GM12878 (cell line): ENCODE measurements around the gene SHROOM3. TPM values are rescaled to one million over a fixed set of nuclear protein-coding genes. Genes with fewer than 3 reads are reported as not detected.

ENCODE experiments used
- ATAC-seq: fragments of 200-7000 bp; cut with Tn5 transposase; 3 replicates; pipeline ENCODE4 v1.9.1; 2020; ENCODE audit warnings: mild to moderate bottlenecking, moderate library complexity
- BruUV-seq: library from RNA; stranded (reverse); fragments of 400-500 nt; replicated peaks from 2 replicates; lab custom pipeline; 2021; lab: Mats Ljungman, UMichigan
- CTCF ChIA-PET: fragments of 300-600 bp; sonication (Branson Sonifier 250); formaldehyde crosslinking; extraction: SDS; loops from one replicate; lab custom pipeline; 2021; ENCODE audit warnings: inconsistent platforms; lab: Yijun Ruan, JAX
- POLR2A ChIA-PET: fragments of 350-600 bp; formaldehyde crosslinking; extraction: SDS; loops from one replicate; lab custom pipeline; 2021; ENCODE audit warnings: inconsistent platforms; lab: Charles Lee
- RAD21 ChIA-PET: fragments of 300-600 bp; sonication (Branson Sonifier 250); formaldehyde crosslinking; loops from one replicate; lab custom pipeline; 2023; ENCODE audit warnings: antibody characterized with exemption; ENCODE audit not compliant: unreplicated experiment; lab: Charles Lee
- SMC1A ChIA-PET: fragments of 300-600 bp; sonication (Branson Sonifier 250); formaldehyde crosslinking; loops from one replicate; lab custom pipeline; 2023; ENCODE audit not compliant: unreplicated experiment, uncharacterized antibody; lab: Charles Lee
- DNase-seq: peaks from one replicate; pipeline ENCODE4 v3.0.0-alpha.2; 2011; ENCODE audit warnings: low read depth, low spot score
- FAIRE-seq: peaks from 3 replicates; lab custom pipeline; 2011; peaks lifted over from hg19 to GRCh38; lab: Jason Lieb, UNC
- H2AFZ ChIP-seq: 2 replicates; pipeline ENCODE4 v1.6.0; 2011; ENCODE audit warnings: low read depth, low read length, control low read depth; ENCODE audit not compliant: control insufficient read depth
- H3K27ac ChIP-seq: 2 replicates; pipeline ENCODE4 v1.5.1; 2011; ENCODE audit warnings: control low read depth; ENCODE audit not compliant: control insufficient read depth, insufficient read depth
- H3K27me3 ChIP-seq, 2 experiments: replicated peaks in 1 of 2; 2 replicates each; pipeline versions ENCODE4 v1.6.0 to v1.6.1; 2011; ENCODE audit warnings: low read length in 1 of 2; ENCODE audit not compliant: control insufficient read depth in 2 of 2, insufficient read depth in 2 of 2
- H3K36me3 ChIP-seq, 2 experiments: 2 replicates each; pipeline ENCODE4 v1.5.1; 2011; ENCODE audit warnings: low read length in 1 of 2; ENCODE audit not compliant: control insufficient read depth in 2 of 2, insufficient read depth in 2 of 2
- H3K4me1 ChIP-seq: 2 replicates; pipeline ENCODE4 v1.6.1; 2011; ENCODE audit warnings: mild to moderate bottlenecking, low read length, moderate library complexity, mixed read lengths; ENCODE audit not compliant: control insufficient read depth, insufficient read depth
- H3K4me2 ChIP-seq: 2 replicates; pipeline ENCODE4 v1.6.0; 2011; ENCODE audit warnings: control low read depth; ENCODE audit not compliant: control insufficient read depth, insufficient read depth
- H3K4me3 ChIP-seq: fragments of 200-600 bp; sonication (generic); 2 replicates; pipeline ENCODE4 v1.5.1; 2016
- H3K79me2 ChIP-seq: 2 replicates; pipeline ENCODE4 v1.6.0; 2011; ENCODE audit warnings: low read length; ENCODE audit not compliant: control insufficient read depth, insufficient read depth
- H3K9ac ChIP-seq: 2 replicates; pipeline ENCODE4 v1.8.0; 2011; ENCODE audit warnings: low read length, control low read depth, mixed read lengths; ENCODE audit not compliant: control insufficient read depth, insufficient read depth
- H3K9me3 ChIP-seq: replicated peaks from 3 replicates; pipeline ENCODE4 v1.5.1; 2011; ENCODE audit warnings: mild to moderate bottlenecking, low read length; ENCODE audit not compliant: control insufficient read depth, insufficient read depth
- H4K20me1 ChIP-seq: 2 replicates; pipeline ENCODE4 v1.6.0; 2011; ENCODE audit not compliant: control insufficient read depth, insufficient read depth
- ESRRA ChIP-seq: IDR thresholded peaks from 2 replicates; pipeline ENCODE4 v1.6.1; 2012; ENCODE audit warnings: mild to moderate bottlenecking, low read length, improper control_type of control experiment
- FOS ChIP-seq: IDR thresholded peaks from 3 replicates; pipeline ENCODE4 v1.6.1; 2011; ENCODE audit warnings: borderline replicate concordance; ENCODE audit not compliant: insufficient read length; ENCODE audit errors: extremely low read depth
- HDGF ChIP-seq: fragments of 450-650 bp; IDR thresholded peaks from 2 replicates; pipeline ENCODE4 v1.6.1; 2016; ENCODE audit warnings: antibody characterized with exemption
- HSF1 ChIP-seq: fragments of 150-350 bp; IDR thresholded peaks from 2 replicates; pipeline ENCODE4 v1.6.1; 2014; ENCODE audit warnings: mild to moderate bottlenecking, low read depth, low read length
- JUNB ChIP-seq: IDR thresholded peaks from 2 replicates; pipeline ENCODE4 v1.6.1; 2016; ENCODE audit warnings: antibody characterized with exemption, mild to moderate bottlenecking
- MTA3 ChIP-seq: IDR thresholded peaks from 2 replicates; pipeline ENCODE4 v1.6.1; 2012; ENCODE audit warnings: low read length, inconsistent platforms, borderline replicate concordance
- NFIC ChIP-seq: IDR thresholded peaks from 2 replicates; pipeline ENCODE4 v1.6.1; 2012; ENCODE audit warnings: low read depth, mild to moderate bottlenecking, inconsistent platforms, low read length, moderate library complexity
- PAX5 ChIP-seq: IDR thresholded peaks from 2 replicates; pipeline ENCODE4 v1.6.1; 2011; ENCODE audit warnings: low read depth, low read length, borderline replicate concordance
- PAX8 ChIP-seq: fragments of 450-650 bp; IDR thresholded peaks from 2 replicates; pipeline ENCODE4 v1.6.1; 2017; ENCODE audit warnings: mild to moderate bottlenecking, moderate library complexity
- SREBF1 ChIP-seq: IDR thresholded peaks from 2 replicates; pipeline ENCODE4 v1.6.1; 2012; ENCODE audit warnings: mild to moderate bottlenecking, low read length
- YBX1 ChIP-seq: fragments of 450-650 bp; IDR thresholded peaks from 2 replicates; pipeline ENCODE4 v1.6.1; 2016; ENCODE audit warnings: antibody characterized with exemption
- ZNF687 ChIP-seq: fragments of 450-650 bp; IDR thresholded peaks from 2 replicates; pipeline ENCODE4 v1.6.1; 2017; ENCODE audit warnings: mild to moderate bottlenecking, moderate library complexity
- WGBS: methylation state at CpG from one replicate; pipeline ENCODE4 v1.1.6; 2016; ENCODE audit warnings: low lambda C conversion rate; ENCODE audit not compliant: insufficient replicate concordance, insufficient coverage; ENCODE audit errors: missing lambda C conversion rate; 5-methylcytosine and 5-hydroxymethylcytosine counted together
- in situ Hi-C: fragments of 300-500 bp; cut with MboI; formaldehyde crosslinking; loops from 9 replicates; pipeline ENCODE4 v1.14.3; 2018; ENCODE audit warnings: mixed read lengths
- intact Hi-C: fragments of 100-400 bp; cut with micrococcal nuclease; formaldehyde crosslinking; loops from one replicate; pipeline ENCODE4 v1.14.2; 2022; ENCODE audit not compliant: unreplicated experiment
- polyA plus RNA-seq, 11 experiments: library from polyadenylated mRNA; depleted of rRNA in 4 of 11; unstranded in 6 of 11; stranded (reverse) in 5 of 11; fragments of >200 nt; fragmentation: Nextera tagmentation in 4 of 11; fragmentation: Illumina TruSeq in 1 of 11; extraction: Ambion mirVana in 4 of 11; extraction: Trizol in 1 of 11; gene quantifications; 1 replicate in 1 of 11; 2 replicates in 10 of 11; pipeline versions ENCODE4 v1.2.1 to v1.2.3, GENCODE V29; 2011 to 2016; ENCODE audit warnings: inconsistent platforms in 2 of 11, missing spikeins in 2 of 11, low read depth in 1 of 11
- total RNA-seq, 4 experiments: library from RNA; depleted of rRNA in 3 of 4; stranded (reverse); fragments of >200 nt in 3 of 4; fragmentation: Illumina TruSeq in 1 of 4; extraction: Trizol in 1 of 4; gene quantifications; 2 replicates each; pipeline versions ENCODE4 v1.2.1 to v1.2.3, GENCODE V29; 2013 to 2021

The SHROOM3 gene
- total and polyA plus RNA-seq, 10 of the 15 experiments (the other 5 are each of a cell fraction or from before 2014, with no cell fraction given): under 0.01 to 0.29 (median 0.08) TPM; not detected in 1

GRCh38 chr4:76546759-76547742 is 112.0 kb downstream of the SHROOM3 start:
- H2AFZ ChIP-seq: no peak overlapping the region
- no peaks in the 10 kb centered on the region for H3K79me2 ChIP-seq
- ATAC-seq (no peak), FAIRE-seq (no peak), DNase-seq (no peak)
- intact Hi-C loops (no loop called here), in situ Hi-C loops (no loop called here)
- no peak overlapping the region for H3K4me3 ChIP-seq
- no peak overlapping the region for H3K9ac ChIP-seq
- H3K4me1 ChIP-seq: no peaks in the 10 kb centered on the region; the same call in 1 of the 2 replicates
- H3K4me2 ChIP-seq: no peak overlapping the region
- TF ChIP-seq FOS: no peak
- no peaks in the 10 kb centered on the region for H3K36me3 ChIP-seq
- BruUV-seq: no TSS peak
- H4K20me1 ChIP-seq: no peaks in the 10 kb centered on the region
- peaks cover 2% of the 10 kb centered on the region for H3K9me3 ChIP-seq
- H3K27me3 ChIP-seq: peaks cover 0 to 2% of the 10 kb centered on the region in 2 experiments; a peak in 2 of 4 replicates
- RAD21 ChIA-PET: no interaction called here
- POLR2A ChIA-PET: no interaction called here
- CTCF ChIA-PET: no interaction called here
- WGBS: 67% methylated on average over 14 of the region's 14 CpGs
- SMC1A ChIA-PET: no interaction called here
- H3K27ac ChIP-seq: no peak overlapping the region

- intact Hi-C loops (no loop called here), in situ Hi-C loops (no loop called here)
- ChIA-PET CTCF (no interaction called here), SMC1A (no interaction called here), RAD21 (no interaction called here), POLR2A (no interaction called here)
- Histone ChIP-seq H3K27me3 (peaks cover 0 to 2% of the 10 kb centered on the region in 2 experiments; a peak in 2 of 4 replicates), H3K4me3 (no peak overlapping the region), H3K79me2 (no peaks in the 10 kb centered on the region), H3K36me3 (no peaks in the 10 kb centered on the region), H3K4me2 (no peak overlapping the region), H3K4me1 (no peaks in the 10 kb centered on the region; the same call in 1 of the 2 replicates), H3K9me3 (no peaks in the 10 kb centered on the region), H3K9ac (no peak overlapping the region), H2AFZ (no peak overlapping the region), H4K20me1 (no peaks in the 10 kb centered on the region), H3K27ac (no peak overlapping the region)
- ATAC-seq: no peak
- DNase-seq: no peak
- 60% methylated on average over 7 of the region's 7 CpGs for WGBS
- FAIRE-seq: no peak
- no TSS peak for BruUV-seq
- TF ChIP-seq ZNF687: no peak
- no peak for TF ChIP-seq SREBF1
- TF ChIP-seq PAX8: no peak
- TF ChIP-seq PAX5: no peak
- no peak for TF ChIP-seq HSF1
- TF ChIP-seq JUNB: no peak
- TF ChIP-seq MTA3: no peak
- no peak for TF ChIP-seq HDGF
- no peak for TF ChIP-seq YBX1
- TF ChIP-seq NFIC: no peak
- TF ChIP-seq ESRRA: no peak
Observed at GRCh38 chr4:76548704-76549103, 113.7 kb downstream of the SHROOM3 start.
